Endothelial cell of umbilical vein (primary cell): ENCODE measurements around the gene GLRX5. TPM values are rescaled to one million over a fixed set of nuclear protein-coding genes. Genes with fewer than 3 reads are reported as not detected.

Experiments
- BruUV-seq: library from RNA; stranded (reverse); fragments of 400-500 nt; replicated peaks from 2 replicates; lab custom pipeline; 2021; lab: Mats Ljungman, UMichigan
- CTCF ChIA-PET: fragments of 300-600, 350-600 bp; sonication (Branson Sonifier 250); formaldehyde crosslinking; loops from one replicate; lab custom pipeline; 2021; ENCODE audit warnings: antibody characterized with exemption, inconsistent platforms; lab: Charles Lee
- POLR2A ChIA-PET: fragments of 300-600, 350-600 bp; sonication (Branson Sonifier 250); formaldehyde crosslinking; loops from one replicate; lab custom pipeline; 2021; ENCODE audit warnings: antibody characterized with exemption, inconsistent platforms; lab: Charles Lee
- DNase-seq: peaks from one replicate; pipeline ENCODE4 v3.0.0-alpha.2; 2011; ENCODE audit warnings: low read depth, low spot score
- FAIRE-seq: peaks from 2 replicates; lab custom pipeline; 2011; peaks lifted over from hg19 to GRCh38; lab: Jason Lieb, UNC
- H2AFZ ChIP-seq: 2 replicates; pipeline ENCODE4 v1.6.0; 2012; ENCODE audit warnings: low read depth, low read length, control low read depth, inconsistent platforms
- H3K27ac ChIP-seq: 2 replicates; pipeline ENCODE4 v1.5.1; 2011; ENCODE audit warnings: low read depth, mild to moderate bottlenecking, control low read depth, low read length, moderate library complexity; ENCODE audit not compliant: insufficient read depth
- H3K27me3 ChIP-seq, 2 experiments: 2 replicates each; pipeline versions ENCODE4 v1.6.0 to v1.6.1; 2011; ENCODE audit warnings: low read length in 2 of 2, mixed read lengths in 1 of 2; ENCODE audit not compliant: control insufficient read depth in 2 of 2, insufficient read depth in 2 of 2
- H3K36me3 ChIP-seq, 2 experiments: 2 replicates in 1 of 2; 3 replicates in 1 of 2; pipeline ENCODE4 v1.5.1; 2011; ENCODE audit warnings: low read length in 2 of 2, mild to moderate bottlenecking in 1 of 2, moderate library complexity in 1 of 2; ENCODE audit not compliant: control insufficient read depth in 2 of 2, insufficient read depth in 2 of 2; ENCODE audit errors: extremely low read depth in 1 of 2
- H3K4me1 ChIP-seq: 3 replicates; pipeline ENCODE4 v1.5.1; 2011; ENCODE audit warnings: mild to moderate bottlenecking, low read length; ENCODE audit not compliant: control insufficient read depth, insufficient read depth; ENCODE audit errors: extremely low read depth
- H3K4me2 ChIP-seq: 2 replicates; pipeline ENCODE4 v1.6.1; 2011; ENCODE audit warnings: low read length, control low read depth, mixed read lengths; ENCODE audit not compliant: insufficient read depth
- H3K4me3 ChIP-seq, 3 experiments: fragments of 200-600 bp in 1 of 3; sonication (generic), shearing (Covaris generic) in 1 of 3; replicated peaks in 1 of 3; 2 replicates each; pipeline ENCODE4 v1.5.1; 2011 to 2016; ENCODE audit warnings: control low read depth in 3 of 3, low read length in 3 of 3, mild to moderate bottlenecking in 2 of 3, inconsistent platforms in 1 of 3, low read depth in 1 of 3, moderate library complexity in 1 of 3; ENCODE audit not compliant: insufficient read depth in 1 of 3
- H3K79me2 ChIP-seq: 2 replicates; pipeline ENCODE4 v1.6.0; 2012; ENCODE audit warnings: low read length, inconsistent platforms; ENCODE audit not compliant: control insufficient read depth, insufficient read depth
- H3K9ac ChIP-seq: replicated peaks from 2 replicates; pipeline ENCODE3; 2011; ENCODE audit warnings: low read length, control low read depth; ENCODE audit not compliant: insufficient read depth; ENCODE audit errors: extremely low read depth
- H3K9me1 ChIP-seq: replicated peaks from 3 replicates; pipeline ENCODE4 v1.6.0; 2011; ENCODE audit warnings: mild to moderate bottlenecking, low read length; ENCODE audit not compliant: control insufficient read depth, insufficient read depth; ENCODE audit errors: extremely low read depth
- H3K9me3 ChIP-seq: replicated peaks from 2 replicates; pipeline ENCODE4 v1.5.1; 2012; ENCODE audit warnings: low read length, inconsistent platforms; ENCODE audit not compliant: control insufficient read depth, insufficient read depth
- H4K20me1 ChIP-seq: replicated peaks from 2 replicates; pipeline ENCODE3; 2011; ENCODE audit warnings: mild to moderate bottlenecking, low read length; ENCODE audit not compliant: control insufficient read depth, insufficient read depth; ENCODE audit errors: extremely low read depth
- EZH2 ChIP-seq: IDR thresholded peaks from 2 replicates; pipeline ENCODE4 v1.6.1; 2012; ENCODE audit warnings: borderline replicate concordance, low read depth, mild to moderate bottlenecking, moderate library complexity, low read length, inconsistent platforms; ENCODE audit not compliant: severe bottlenecking
- FOS ChIP-seq: IDR thresholded peaks from 2 replicates; pipeline ENCODE4 v1.6.1; 2011; ENCODE audit warnings: mild to moderate bottlenecking, low read length, moderate library complexity, borderline replicate concordance; ENCODE audit not compliant: insufficient read depth
- MYC ChIP-seq: IDR thresholded peaks from one replicate; pipeline ENCODE4 v1.6.1; 2011; ENCODE audit warnings: mild to moderate bottlenecking, low read depth, low read length
- POLR2A ChIP-seq: IDR thresholded peaks from 2 replicates; pipeline ENCODE4 v1.6.1; 2012; ENCODE audit warnings: low read depth, mild to moderate bottlenecking, control low read depth, low read length
- POLR2AphosphoS5 ChIP-seq: IDR thresholded peaks from 2 replicates; pipeline ENCODE4 v1.6.1; 2012; ENCODE audit warnings: low read depth, mild to moderate bottlenecking, control low read depth, low read length, moderate library complexity; ENCODE audit not compliant: insufficient read depth
- dilution Hi-C: fragments of 300-500 bp; cut with MboI; formaldehyde crosslinking; loops from one replicate; pipeline ENCODE4 v1.15.0; 2019; ENCODE audit warnings: low sequenced_read_pairs; ENCODE audit not compliant: extremely low pct_ligation_motif_present
- intact Hi-C: fragments of 100-400 bp; cut with micrococcal nuclease; formaldehyde crosslinking; loops from one replicate; pipeline ENCODE4 v1.10.0; 2022
- polyA plus RNA-seq, 4 experiments: library from polyadenylated mRNA; depleted of rRNA in 3 of 4; stranded (reverse) in 3 of 4; unstranded in 1 of 4; fragments of >200 nt; gene quantifications; 2 replicates each; pipeline versions ENCODE4 v1.2.1 to v1.2.3, GENCODE V29; 2011 to 2012; ENCODE audit warnings: missing spikeins in 1 of 4
- total RNA-seq: library from RNA; stranded (reverse); gene quantifications from 2 replicates; pipeline ENCODE4 v1.2.3, GENCODE V29; 2021

GLRX5 gene
- total and polyA plus RNA-seq, 2 donors (not counting 3 experiments of a cell fraction or from before 2014, with no cell fraction given): 42.6 to 52.0 TPM

- ChIA-PET CTCF (interaction anchor here (0.9 to 2.2 kb wide), 11 partner anchors 9 to 54 kb away, joined by 3 to 15 read pairs (median 8); partner anchors contain the start of gene SYNE3), POLR2A (interaction anchor here (1.1 kb wide), 1 partner anchor 13 kb away, joined by 3 read pairs; no protein-coding TSS in a partner anchor)
- no peaks in the 10 kb centered on the region for H3K9me1 ChIP-seq
- no peaks in the 10 kb centered on the region for H3K36me3 ChIP-seq
- FAIRE-seq (peak; percentile 77), DNase-seq (peak; percentile 28)
- intact Hi-C loops: no loop called here
- H3K4me1 ChIP-seq: peaks cover 36% of the 10 kb centered on the region
- H3K4me2 ChIP-seq: no peak overlapping the region
- H3K27ac ChIP-seq: peak overlapping the region; percentile 57
- H3K27me3 ChIP-seq: no peaks in the 10 kb centered on the region
- H4K20me1 ChIP-seq: no peaks in the 10 kb centered on the region
- H3K4me3 ChIP-seq: no peak overlapping the region
- TF ChIP-seq MYC: no peak
- peak; percentile 16 for TF ChIP-seq FOS
- H2AFZ ChIP-seq: peak overlapping the region; percentile 18
- dilution Hi-C loops: no loop called here
- no peaks in the 10 kb centered on the region for H3K79me2 ChIP-seq
- no TSS peak for BruUV-seq
- H3K9me3 ChIP-seq: no peaks in the 10 kb centered on the region
- no peak overlapping the region for H3K9ac ChIP-seq
These were observed 38.1 kb upstream of the GLRX5 start for GRCh38 chr14:95496690-95497259.

GRCh38 chr14:95497561-95498011 is 37.3 kb upstream of the GLRX5 start:
- Histone ChIP-seq H3K27me3 (no peaks in the 10 kb centered on the region), H2AFZ (no peak overlapping the region), H3K79me2 (no peaks in the 10 kb centered on the region), H3K36me3 (no peaks in the 10 kb centered on the region), H3K9ac (no peak overlapping the region), H3K27ac (no peak overlapping the region), H3K9me1 (no peaks in the 10 kb centered on the region), H3K4me1 (peaks cover 36% of the 10 kb centered on the region), H3K4me3 (no peak overlapping the region), H3K4me2 (no peak overlapping the region), H3K9me3 (no peaks in the 10 kb centered on the region), H4K20me1 (no peaks in the 10 kb centered on the region)
- peak; percentile 33 for FAIRE-seq
- dilution Hi-C loops (no loop called here), intact Hi-C loops (no loop called here)
- TF ChIP-seq EZH2: no peak
- TF ChIP-seq POLR2AphosphoS5: no peak
- no peak for TF ChIP-seq MYC
- no peak for TF ChIP-seq POLR2A
- ChIA-PET POLR2A (no interaction called here), CTCF (interaction anchor here (1.8 to 2.2 kb wide), 3 partner anchors 14 to 45 kb away, joined by 8 to 15 read pairs (median 9); no protein-coding TSS in a partner anchor)
- no peak for DNase-seq
- BruUV-seq: no TSS peak
